Medulla oblongata (tissue), 1 donor: ENCODE results near the gene SLC39A13.
A peak's percentile ranks its signal among the peaks of the same experiment; 100 is the strongest.

Source experiments
- DNase-seq: peaks from one replicate; pipeline ENCODE4 v3.0.0-alpha.2; 2015; ENCODE audit errors: extremely low spot score

SLC39A13 gene

DNA sequence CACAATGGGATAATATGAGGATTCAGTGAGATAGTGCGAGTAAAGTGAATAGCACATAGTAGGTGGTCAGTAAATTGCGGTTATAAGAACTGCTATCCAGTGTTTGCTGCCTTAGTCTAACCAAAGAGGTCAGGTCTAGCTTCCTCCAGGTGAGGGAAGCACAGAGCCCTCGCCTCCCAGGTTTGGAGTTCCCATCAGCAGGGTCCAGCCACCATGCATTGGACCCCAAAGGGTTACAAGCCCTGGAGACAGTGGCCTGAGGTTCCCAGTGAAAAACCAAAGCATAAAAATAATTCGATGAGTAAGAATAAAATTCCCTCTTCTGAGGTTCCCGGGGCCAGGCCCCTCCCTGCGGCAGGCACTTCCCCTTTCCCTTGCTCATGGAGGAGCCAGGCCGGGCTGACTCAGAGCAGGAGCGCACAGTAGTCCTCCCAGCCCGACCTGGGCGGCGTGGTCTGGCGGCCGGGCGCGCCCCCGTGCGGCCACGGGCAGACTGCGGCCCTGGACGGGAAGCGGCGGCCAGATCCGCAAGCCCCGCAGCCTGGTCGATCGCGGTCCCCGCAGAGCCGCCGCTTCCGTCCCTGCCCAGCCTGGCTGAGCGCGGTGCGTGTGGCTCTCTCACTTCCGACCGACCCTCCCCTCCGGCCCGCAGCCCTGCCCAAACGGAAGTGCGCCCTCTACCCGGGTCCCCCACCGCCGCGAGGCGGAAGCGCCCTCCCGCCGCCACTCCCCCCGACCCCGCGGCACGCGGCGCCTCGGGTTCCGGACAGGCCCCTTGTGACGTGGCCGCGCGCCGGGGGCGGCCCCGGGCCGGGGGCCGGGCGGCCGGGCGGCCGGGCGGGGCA, at the start of gene SLC39A13:
TSS of gene SLC39A13 (plus strand) at position 845 of the 845 bp plus-strand sequence. CDS start 1,505 bp downstream, outside the sequence.
- DNase-seq, result peak; percentile 95

DNA sequence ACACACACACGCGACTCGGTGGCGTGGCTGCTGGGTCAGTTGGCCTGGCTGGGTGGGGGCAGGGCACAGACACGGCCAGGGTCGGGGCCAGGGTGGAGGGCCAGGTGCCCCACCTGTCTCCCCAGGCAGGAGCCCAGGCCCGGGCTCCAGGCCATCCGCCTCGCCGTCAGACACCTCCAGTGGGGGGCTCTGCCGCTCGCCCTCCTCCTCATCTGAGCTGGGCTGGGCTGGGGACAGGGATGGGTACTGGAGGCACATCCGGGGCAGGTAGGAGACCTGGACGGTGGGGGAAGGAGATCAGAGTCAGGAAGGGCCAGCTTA, 49.7 kb upstream of the SLC39A13 start:
- DNase-seq, result no peak

DNA sequence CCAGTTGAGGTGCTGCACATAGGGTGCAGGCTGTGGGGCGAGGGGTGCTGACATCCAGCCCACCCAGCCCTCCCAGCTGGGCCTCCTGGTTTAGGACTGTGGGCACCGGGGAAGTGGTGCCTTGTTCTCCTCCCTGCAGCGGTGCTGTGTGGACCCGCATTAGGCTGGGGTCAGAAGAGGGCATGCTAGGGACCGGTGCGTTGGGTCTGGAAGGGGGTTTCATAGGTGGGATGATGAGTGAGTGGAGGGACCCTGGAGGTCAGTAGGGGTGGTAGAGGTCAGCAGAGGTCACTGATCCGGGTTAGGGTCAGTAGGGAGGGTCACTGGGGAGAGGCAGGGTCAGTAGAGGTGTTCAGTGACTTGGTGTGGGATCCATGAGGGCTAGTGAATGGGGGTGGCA, 49.2 kb upstream of the SLC39A13 start:
- no peak for DNase-seq

DNA sequence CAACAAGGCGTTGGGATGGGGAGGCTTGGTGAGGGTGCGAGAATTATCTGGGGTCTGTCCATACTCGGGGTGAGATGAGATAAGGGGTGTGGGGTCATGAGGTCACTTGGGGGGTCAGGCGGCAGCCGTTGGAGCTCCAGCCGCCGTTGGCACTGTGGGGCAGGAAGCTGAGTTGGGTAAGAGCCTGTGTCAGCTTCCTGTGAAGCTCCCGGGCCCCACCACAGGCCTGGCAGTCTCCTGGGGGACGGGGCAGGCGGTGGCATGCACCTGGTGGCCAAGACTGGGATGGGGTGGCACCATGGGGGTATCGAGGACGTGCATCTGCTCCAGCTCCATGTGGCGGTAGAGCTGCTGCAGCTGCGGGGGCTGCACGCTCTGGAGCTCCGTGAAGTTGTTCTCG, 48.8 kb upstream of the SLC39A13 start:
- DNase-seq, result no peak

DNA sequence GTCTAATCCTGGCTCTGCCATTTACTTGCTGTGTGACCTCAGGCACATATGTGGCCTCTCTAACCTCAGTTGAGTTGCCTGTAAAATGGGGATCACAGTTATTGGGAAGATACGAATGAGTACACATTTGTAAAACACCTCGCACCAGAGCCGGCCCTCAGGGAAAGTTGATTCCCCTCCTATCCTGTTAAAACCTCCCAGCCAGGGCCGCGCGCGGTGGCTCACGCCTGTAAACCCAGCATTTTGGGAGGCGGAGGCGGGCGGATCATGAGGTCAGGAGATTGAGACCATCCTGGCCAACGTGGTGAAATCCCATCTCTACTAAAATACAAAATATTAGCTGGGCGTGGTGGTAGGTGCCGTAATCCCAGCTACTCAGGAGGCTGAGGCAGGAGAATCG, 48.0 kb upstream of the SLC39A13 start:
- no peak for DNase-seq

DNA sequence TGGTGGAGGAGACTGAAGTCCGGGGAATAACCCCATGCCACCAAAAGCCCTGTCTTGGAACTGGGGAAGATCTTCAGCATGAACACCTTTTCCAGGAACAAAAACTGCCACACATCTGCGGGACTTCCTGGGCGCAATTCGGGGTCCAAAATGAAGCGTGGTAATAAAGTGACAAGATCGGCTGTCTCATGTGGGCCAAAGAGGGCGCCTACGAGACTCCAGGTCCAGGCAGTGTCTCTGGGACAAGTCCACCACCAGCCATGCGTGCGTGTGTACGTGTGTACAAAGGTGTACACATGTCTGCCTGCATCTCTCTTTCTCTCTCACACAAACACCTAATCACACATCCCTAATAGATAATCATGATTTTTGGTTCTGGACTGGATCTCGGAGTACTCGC, 47.0 kb upstream of the SLC39A13 start:
- DNase-seq, result no peak

DNA sequence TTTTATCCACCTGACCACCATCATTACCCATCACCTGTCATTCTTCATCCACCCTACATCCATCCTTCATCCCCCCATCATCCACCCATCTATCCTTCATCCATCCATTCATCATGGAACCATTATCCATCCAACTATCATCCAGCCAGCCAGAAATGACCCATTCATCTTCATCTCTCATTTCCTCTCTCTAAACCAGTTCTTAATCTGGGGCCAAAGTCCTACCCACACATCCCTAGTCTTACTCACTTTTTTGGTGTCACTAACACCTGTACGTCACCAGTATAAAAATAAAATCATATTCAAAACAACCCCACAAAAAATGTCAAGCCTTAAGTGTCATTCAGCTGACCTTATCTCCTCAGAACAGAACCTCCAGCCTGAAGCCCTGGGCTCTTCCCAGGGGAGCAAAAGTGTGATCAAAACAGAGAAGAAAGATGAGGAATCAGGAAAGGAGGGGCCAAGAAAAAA, 42.3 kb upstream of the SLC39A13 start:
- no peak for DNase-seq

DNA sequence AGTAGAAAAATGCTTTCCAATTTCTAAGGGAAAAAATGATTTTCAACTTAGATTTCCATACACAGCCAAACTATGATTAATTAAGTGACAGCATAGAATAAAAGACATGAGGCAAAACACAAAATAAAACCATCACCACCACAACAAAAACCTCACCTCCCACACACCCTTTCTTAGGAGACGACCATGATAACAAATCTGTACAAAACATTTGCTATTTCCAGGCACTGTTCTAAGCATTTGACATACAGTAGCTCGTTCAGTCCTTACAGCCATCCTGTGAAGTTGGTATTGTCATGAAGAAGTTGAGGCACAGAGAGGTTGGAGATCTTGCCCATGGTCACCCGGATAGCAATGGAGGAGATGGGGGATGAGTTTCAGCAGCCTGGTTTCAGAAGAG, 38.7 kb upstream of the SLC39A13 start:
- no peak for DNase-seq

DNA sequence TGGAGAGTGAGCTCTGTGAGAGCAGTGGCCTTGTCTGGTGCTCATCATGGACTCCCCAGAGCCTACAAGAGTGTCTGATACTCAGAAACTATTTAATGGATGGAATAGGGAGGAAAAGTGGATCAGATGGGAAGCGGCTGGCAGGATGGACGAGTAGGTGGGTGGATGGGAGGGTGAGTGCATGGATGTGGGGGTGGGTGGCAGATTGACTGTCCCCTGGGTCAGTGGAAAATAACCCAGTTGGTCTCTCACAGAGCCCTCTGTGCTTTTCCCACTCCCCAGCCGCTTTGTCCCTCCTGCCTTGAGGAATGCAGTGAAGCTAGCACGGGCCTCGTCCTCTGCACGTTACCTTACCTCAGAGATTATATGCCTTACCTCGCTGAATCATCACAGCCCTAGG, 36.0 kb upstream of the SLC39A13 start:
- DNase-seq, result no peak

DNA sequence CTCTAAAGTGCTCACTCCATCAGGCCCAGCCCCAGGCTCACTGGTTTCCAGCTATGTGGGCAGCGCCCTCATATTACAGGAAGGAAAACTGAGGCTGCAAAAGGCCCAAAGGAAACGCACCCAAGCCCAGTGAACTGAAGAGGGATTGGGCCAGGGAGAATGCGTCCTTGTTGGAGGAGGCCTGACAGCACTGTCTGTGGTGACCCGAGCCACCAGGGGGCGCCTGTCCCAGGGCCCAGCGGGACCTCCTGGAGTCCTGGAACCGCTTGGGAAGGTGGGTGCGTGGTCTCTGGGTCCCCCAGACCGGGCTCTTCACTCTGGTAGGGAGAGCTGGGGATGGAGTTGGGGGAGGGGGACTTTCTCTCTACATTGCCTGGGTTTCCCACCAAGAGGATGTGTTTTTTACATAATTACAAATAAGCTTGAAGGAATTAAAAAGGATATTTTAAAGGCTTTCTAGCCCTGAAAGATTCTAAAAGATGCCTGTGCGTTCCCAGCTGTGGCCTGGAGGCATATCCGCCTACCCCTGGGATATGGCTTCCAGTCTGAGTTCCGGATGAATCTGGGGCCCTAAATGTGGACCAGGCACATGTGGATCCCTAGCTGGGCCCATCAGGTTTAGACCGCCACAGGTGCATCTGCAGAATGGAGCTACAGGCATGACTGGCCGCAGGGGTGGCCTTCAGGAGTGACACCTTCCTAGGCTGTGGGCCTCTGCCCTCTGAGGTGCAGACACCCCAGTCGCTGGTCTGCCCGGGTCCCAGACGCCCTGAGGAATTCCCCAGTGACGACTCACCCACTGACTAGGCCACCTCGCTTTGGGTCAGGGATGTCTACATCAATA, 34.3 kb upstream of the SLC39A13 start:
- peak; percentile 77 for DNase-seq

DNA sequence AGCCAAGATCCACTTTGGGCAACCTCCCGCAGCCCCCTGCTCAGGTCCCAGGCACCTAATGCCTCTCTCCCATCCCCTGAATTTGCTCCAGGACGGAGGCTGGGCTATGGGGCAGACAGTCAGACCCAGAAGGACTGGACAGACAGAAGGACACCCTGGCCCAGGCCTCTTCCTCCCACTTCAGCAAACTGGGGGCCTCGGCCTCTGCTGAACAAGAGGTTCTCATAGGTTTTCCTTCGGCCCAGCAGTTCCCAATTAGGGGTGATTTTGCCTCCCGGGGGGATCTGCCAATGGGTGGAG, 33.7 kb upstream of the SLC39A13 start:
- no peak for DNase-seq

DNA sequence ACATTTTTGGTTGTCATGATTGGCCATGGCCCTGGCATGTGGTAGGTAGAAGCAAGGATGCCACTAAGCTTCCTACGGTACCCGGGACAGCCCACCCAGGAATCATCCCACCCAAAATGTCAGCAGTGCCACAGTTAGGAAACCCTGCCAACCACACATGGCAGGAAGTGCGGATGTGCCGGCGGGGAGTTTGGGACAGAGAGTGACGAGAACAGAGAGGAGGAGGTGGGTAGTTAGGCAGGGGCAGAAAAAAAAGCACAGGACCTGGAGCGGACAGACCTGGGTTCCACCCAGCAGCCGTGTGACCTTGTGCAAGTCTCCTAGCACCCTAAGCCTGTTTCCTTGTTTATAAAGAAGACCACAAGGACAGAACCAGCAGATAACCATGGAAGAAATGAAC, 33.4 kb upstream of the SLC39A13 start:
- DNase-seq, result no peak

DNA sequence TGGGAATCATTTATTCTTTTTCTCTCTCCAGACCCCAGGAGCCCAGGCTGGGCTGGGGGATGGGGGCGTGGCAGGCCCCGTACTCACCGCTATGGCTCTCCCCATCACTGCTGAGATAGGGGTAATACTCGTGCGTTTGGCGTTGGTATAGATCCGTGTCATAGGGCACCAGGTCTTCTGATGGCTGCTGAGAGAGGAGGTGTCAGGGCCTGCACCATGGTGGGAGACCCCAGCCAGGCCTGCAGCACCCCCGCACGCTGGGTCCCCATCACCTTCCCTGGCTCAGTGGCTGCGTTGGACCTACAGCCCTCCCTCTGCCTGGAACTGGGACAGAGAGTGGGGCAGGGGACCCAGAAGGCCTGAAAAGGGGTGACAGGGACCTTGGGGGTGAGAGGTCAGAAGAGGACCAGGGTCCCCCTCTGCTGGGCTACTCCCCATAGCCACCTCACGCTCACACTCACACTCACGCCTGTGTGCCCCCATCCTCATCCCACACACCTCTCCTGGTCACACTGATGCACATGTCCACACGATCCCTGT, 32.8 kb upstream of the SLC39A13 start:
- no peak for DNase-seq

DNA sequence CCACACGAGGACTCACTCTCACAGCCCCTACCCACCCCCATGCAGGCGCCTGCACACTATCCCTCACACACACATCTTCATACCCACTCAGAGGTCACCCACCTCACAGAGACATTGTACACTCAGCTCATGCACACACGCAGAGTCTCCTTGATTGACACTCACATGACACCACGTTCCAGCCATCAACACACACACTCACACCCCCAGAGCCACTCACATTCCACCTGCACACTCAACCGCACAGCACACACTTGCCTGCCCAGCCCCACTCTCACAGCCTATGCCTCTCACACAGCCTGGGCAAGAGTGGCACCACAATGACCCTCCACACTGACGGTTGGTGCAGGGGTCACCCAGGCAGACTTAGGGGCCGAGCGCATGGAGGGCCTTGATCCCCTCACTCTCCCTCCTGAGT, 32.3 kb upstream of the SLC39A13 start:
- no peak for DNase-seq

DNA sequence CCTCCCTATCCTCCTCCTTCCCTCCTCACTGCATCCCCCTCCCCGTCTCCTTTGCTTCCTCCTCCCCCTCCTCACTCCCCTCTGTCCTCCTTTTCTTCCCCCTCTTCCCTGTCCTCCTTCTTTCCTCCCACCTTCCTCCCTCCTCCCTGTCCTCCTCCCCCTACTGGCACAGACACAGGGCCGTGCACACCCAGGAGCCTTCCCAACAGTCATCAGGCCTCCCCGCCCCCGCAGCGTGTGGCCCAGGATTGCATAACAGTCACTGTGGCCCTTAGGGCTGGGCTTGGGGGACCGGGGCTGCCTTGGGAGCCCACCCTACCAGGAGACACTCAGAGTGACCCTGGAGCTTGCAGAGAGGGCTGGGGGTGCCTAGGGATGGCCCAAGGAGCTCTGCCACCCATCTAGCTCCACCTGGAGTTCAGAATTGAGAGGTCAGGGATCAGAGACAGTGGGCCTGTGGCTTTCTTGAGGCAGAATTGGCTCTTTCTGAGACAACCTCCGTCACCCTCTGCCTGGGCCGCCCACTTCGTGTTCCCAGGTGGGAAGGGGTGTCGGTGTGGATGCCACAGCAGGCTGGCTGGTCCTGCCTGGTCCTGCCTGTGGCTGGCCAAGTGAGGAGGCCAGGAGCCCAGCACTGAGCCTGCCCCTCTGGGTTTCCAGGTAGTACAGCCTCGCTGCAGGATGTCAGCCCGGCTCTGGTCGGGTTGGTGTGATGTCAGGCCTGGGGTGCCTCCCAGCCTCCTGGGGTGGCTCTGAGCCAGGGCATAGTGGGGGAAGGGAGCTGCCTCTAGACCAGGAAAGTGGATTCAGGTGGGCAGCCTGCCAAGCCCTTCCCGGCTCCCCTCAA, 31.6 kb upstream of the SLC39A13 start:
- DNase-seq, result no peak

DNA sequence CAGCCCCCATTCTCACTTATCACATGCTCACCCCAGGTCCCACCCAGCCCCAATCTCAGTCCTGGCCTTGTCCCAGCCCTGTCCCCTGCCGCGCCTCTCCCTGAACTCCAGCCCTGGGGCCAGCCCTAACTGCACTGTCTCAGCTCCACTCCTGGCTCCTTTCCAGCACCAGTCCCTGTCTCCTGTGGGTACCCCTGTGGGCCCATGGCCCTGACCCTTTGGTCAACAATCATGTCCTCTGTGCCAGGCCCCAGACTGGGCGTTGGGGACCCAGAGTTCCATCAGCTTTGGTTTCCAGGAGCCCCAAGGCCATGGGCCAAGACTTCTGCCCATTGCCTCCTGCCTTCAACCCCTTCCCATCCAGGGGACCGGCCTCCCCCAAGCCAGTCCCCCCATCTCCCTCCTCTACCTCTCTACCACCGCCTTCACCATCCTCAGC, 30.8 kb upstream of the SLC39A13 start:
- no peak for DNase-seq

DNA sequence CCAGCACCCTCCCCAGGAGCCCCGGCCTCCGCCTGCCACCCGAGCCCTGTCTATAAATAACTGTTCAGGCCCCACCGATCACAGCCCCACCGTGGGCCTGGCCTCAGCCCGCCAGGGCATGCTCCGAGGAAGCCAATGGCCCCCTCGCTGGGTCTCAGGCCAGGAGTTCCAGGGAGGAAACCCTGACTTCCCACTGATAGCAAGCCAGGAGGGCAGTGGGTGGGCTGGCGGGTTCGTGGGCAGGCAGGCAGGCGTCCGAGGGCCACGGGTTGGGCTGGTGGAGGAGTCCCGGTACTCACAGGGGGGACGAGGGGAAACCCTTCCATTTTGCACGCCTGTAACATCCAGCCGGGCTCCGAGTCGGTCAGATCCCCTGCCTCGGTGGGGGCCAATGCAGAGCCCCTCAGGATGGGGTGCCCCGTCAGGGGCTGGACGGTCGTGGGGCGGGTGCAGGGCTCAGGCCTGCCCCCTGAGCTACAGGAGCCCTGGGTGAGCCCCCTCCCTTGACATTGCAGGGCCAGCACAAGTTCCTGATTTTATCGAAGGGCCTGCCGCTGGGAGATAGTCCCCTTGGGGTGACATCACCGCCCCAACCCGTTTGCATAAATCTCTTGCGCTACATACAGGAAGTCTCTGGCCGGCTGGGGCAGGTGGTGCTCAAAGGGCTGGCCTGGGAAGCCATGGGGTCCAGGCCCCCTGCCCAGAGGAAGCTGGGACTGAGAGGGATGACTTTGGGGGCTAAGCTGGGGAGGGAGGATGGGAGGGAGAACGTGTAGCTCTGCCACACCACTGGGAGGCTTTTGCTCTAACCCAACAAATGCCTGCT, 30.2 kb upstream of the SLC39A13 start, which contains the start of gene SPI1:
TSS of gene SPI1 (minus strand) at position 538 of the 826 bp plus-strand sequence. CDS start at position 344, 194 bp downstream.
- peak; percentile 70 for DNase-seq

DNA sequence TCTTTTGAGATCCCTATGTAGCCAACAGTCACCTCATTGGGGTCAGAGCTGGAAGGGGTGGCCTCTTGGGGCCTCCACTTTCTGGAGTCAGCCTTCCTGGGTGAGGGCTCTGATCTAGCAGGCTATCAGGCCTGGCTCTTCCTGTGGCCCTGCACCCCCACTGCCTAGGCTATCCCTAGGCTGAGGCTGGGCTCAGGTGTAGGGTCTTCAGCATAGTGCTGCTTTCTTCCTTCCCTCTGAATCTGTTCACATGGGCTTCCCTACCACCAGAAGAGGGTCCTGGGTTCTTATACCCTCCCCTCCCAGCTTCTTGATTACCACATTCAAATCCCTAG, 29.6 kb upstream of the SLC39A13 start:
- DNase-seq, result no peak

DNA sequence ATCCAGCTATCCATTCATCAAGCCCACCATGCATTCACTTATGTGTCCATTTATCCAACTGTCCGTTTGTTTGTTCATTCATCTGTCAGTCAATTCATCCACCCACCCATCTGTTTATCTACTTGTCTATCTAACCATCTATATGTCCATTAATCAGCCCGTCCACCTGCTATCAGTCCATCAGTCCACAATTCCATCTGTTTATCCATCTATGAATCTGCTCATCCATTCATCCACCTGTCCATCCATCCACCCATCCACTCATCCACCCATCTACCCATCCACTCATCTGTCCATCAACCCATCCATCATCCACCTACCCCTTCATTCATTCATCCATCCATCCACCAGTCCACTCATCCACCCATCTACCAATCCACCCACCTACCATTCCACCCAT, 29.1 kb upstream of the SLC39A13 start:
- no peak for DNase-seq

DNA sequence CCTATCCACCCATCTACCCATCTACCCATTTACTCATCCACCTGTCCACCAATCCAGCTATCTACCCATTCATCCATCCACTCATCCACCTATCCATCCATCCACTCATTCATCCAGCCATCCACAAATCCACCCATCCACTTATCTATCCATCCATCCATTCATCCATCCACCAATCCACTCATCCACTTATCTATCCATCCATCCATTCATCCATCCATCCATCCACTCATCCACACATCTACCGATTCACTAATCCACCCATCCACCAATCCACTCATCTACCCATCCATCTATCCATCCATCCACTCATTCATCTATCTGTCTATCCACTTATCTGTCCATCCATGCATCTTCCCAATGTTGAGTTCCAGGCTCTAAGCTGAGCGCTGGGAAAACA, 28.3 kb upstream of the SLC39A13 start:
- DNase-seq, result no peak

DNA sequence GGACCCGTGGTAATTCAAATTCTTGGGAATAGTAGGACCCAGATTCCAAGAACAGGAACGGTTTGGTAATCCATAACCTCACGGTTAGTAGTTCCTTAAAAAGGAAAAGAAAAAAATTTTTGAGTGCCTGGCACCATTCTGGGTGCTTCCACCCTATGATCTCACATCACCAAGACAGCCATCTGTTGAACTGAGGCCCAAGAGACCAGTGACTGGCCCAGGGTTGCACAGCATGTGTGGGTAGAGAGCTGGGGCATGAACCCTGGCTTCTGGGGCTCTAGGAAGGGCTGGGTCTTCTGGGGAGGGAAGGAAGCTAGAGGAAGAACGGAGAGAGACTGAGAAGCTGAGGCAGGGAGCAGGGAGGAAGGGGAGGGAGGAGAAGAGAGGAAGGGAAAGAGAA, 25.3 kb upstream of the SLC39A13 start:
- DNase-seq, result no peak
